ENCODE results near the gene RCBTB1.

Gene RCBTB1

GRCh38 chr13:49627831-49628652 lies 42.7 kb upstream of the RCBTB1 start, which contains the start of gene ARL11:
TSS of gene ARL11 (plus strand) at chr13:49628507. CDS start at chr13:49630448, 1,941 bp downstream.
- no peak within 1 kb of the TSS for H3K4me3 ChIP-seq (ENCODE audit: low read length)
- DNase-seq (ENCODE audit: low read depth), result no peak
- no peak for TF ChIP-seq CTCF (conservative IDR thresholded peaks at IDR 0.05; ENCODE audit: low read depth, low read length)

GRCh38 chr13:49625392-49626079 lies 40.2 kb upstream of the RCBTB1 start:
- no peak for TF ChIP-seq CTCF (conservative IDR thresholded peaks at IDR 0.05; ENCODE audit: low read depth, low read length)

GRCh38 chr13:49624229-49624628 lies 38.9 kb upstream of the RCBTB1 start:
- no peak for DNase-seq (ENCODE audit: low read depth)
- no peak overlapping the region for H3K4me3 ChIP-seq (ENCODE audit: low read length)
- no peak for TF ChIP-seq CTCF (conservative IDR thresholded peaks at IDR 0.05; ENCODE audit: low read depth, low read length)

More at GRCh38 chr13:49625392-49626079, 40.2 kb upstream of the RCBTB1 start:
- no peak overlapping the region for H3K4me3 ChIP-seq (ENCODE audit: low read length)
- no peak for DNase-seq (ENCODE audit: low read depth)

GRCh38 chr13:49622174-49622946 lies 37.0 kb upstream of the RCBTB1 start:
- no peak overlapping the region for H3K4me3 ChIP-seq (ENCODE audit: low read length)
- TF ChIP-seq CTCF (conservative IDR thresholded peaks at IDR 0.05; ENCODE audit: low read depth, low read length), result no peak
- DNase-seq (ENCODE audit: low read depth), result no peak

GRCh38 chr13:49620170-49620621 lies 34.8 kb upstream of the RCBTB1 start:
- no peak overlapping the region for H3K4me3 ChIP-seq (ENCODE audit: low read length)
- no peak for TF ChIP-seq CTCF (conservative IDR thresholded peaks at IDR 0.05; ENCODE audit: low read depth, low read length)
- no peak for DNase-seq (ENCODE audit: low read depth)

- no peak for DNase-seq (ENCODE audit: low read depth)
Observed at GRCh38 chr13:49616676-49617065, 31.3 kb upstream of the RCBTB1 start.

More at GRCh38 chr13:49616676-49617065, 31.3 kb upstream of the RCBTB1 start:
- no peak for TF ChIP-seq CTCF (conservative IDR thresholded peaks at IDR 0.05; ENCODE audit: low read depth, low read length)
- H3K4me3 ChIP-seq (ENCODE audit: low read length), result no peak overlapping the region

Measured in retinal pigment epithelial cell (primary cell).